Mesendoderm (in vitro differentiated cells): ENCODE data around the gene C1QTNF12.

Experiments
- DNase-seq: peaks from one replicate; pipeline ENCODE4 v3.0.0; 2013
- H2AK5ac ChIP-seq: 2 replicates; pipeline ENCODE4 v1.6.1; 2013; ENCODE audit warnings: low read length, inconsistent platforms
- H2BK120ac ChIP-seq: 2 replicates; pipeline ENCODE4 v1.6.1; 2013; ENCODE audit warnings: low read depth, mild to moderate bottlenecking, low read length, moderate library complexity, mixed read lengths
- H2BK15ac ChIP-seq: replicated peaks from 2 replicates; pipeline ENCODE4 v1.6.1; 2013; ENCODE audit warnings: low read depth, mild to moderate bottlenecking, moderate library complexity
- H2BK5ac ChIP-seq: 2 replicates; pipeline ENCODE4 v1.6.1; 2013; ENCODE audit warnings: low read length, inconsistent platforms
- H3K18ac ChIP-seq: 2 replicates; pipeline ENCODE4 v1.6.1; 2013; ENCODE audit warnings: mild to moderate bottlenecking, low read length, mixed read lengths
- H3K23ac ChIP-seq: one replicate; pipeline ENCODE4 v1.6.1; 2013; ENCODE audit warnings: low read length
- H3K27ac ChIP-seq: 2 replicates; pipeline ENCODE4 v1.5.1; 2013; ENCODE audit warnings: low read depth, mild to moderate bottlenecking, inconsistent platforms, low read length, moderate library complexity
- H3K27me3 ChIP-seq: 2 replicates; pipeline ENCODE4 v1.6.1; 2013; ENCODE audit warnings: low read length, control low read depth, mild to moderate bottlenecking, inconsistent platforms; ENCODE audit not compliant: insufficient read depth, poor library complexity
- H3K36me3 ChIP-seq: 2 replicates; pipeline ENCODE4 v1.6.1; 2013; ENCODE audit warnings: low read length, inconsistent platforms; ENCODE audit not compliant: control insufficient read depth, insufficient read depth
- H3K4ac ChIP-seq: one replicate; pipeline ENCODE4 v1.6.1; 2013; ENCODE audit warnings: low read depth, mild to moderate bottlenecking, low read length, moderate library complexity
- H3K4me1 ChIP-seq: 2 replicates; pipeline ENCODE4 v1.6.1; 2013; ENCODE audit warnings: low read depth, low read length, inconsistent platforms; ENCODE audit not compliant: control insufficient read depth
- H3K4me2 ChIP-seq: 2 replicates; pipeline ENCODE4 v1.6.1; 2013; ENCODE audit warnings: low read length
- H3K4me3 ChIP-seq: 2 replicates; pipeline ENCODE4 v1.5.1; 2013; ENCODE audit warnings: mild to moderate bottlenecking, low read length
- H3K56ac ChIP-seq: one replicate; pipeline ENCODE4 v1.6.1; 2013; ENCODE audit warnings: low read length
- H3K79me1 ChIP-seq: 2 replicates; pipeline ENCODE4 v1.6.1; 2013; ENCODE audit warnings: low read length, inconsistent platforms
- H3K79me2 ChIP-seq: 2 replicates; pipeline ENCODE4 v1.6.1; 2013; ENCODE audit warnings: mild to moderate bottlenecking, low read length; ENCODE audit not compliant: control insufficient read depth, insufficient read depth
- H3K9ac ChIP-seq: 2 replicates; pipeline ENCODE4 v1.6.1; 2013; ENCODE audit warnings: low read length, inconsistent platforms
- H4K5ac ChIP-seq: one replicate; pipeline ENCODE4 v1.6.1; 2013; ENCODE audit warnings: low read length
- H4K8ac ChIP-seq: one replicate; pipeline ENCODE4 v1.6.1; 2013; ENCODE audit warnings: low read depth, mild to moderate bottlenecking, control low read depth, low read length, moderate library complexity
- WGBS: extraction: QIAGEN DNeasy Blood & Tissue Kit; methylation state at CpG from one replicate; pipeline ENCODE4 v1.1.7; 2013; ENCODE audit warnings: low lambda C conversion rate, missing lambda C conversion rate; ENCODE audit not compliant: insufficient coverage; ENCODE audit errors: extremely low coverage; 5-methylcytosine and 5-hydroxymethylcytosine counted together

The C1QTNF12 gene

DNA sequence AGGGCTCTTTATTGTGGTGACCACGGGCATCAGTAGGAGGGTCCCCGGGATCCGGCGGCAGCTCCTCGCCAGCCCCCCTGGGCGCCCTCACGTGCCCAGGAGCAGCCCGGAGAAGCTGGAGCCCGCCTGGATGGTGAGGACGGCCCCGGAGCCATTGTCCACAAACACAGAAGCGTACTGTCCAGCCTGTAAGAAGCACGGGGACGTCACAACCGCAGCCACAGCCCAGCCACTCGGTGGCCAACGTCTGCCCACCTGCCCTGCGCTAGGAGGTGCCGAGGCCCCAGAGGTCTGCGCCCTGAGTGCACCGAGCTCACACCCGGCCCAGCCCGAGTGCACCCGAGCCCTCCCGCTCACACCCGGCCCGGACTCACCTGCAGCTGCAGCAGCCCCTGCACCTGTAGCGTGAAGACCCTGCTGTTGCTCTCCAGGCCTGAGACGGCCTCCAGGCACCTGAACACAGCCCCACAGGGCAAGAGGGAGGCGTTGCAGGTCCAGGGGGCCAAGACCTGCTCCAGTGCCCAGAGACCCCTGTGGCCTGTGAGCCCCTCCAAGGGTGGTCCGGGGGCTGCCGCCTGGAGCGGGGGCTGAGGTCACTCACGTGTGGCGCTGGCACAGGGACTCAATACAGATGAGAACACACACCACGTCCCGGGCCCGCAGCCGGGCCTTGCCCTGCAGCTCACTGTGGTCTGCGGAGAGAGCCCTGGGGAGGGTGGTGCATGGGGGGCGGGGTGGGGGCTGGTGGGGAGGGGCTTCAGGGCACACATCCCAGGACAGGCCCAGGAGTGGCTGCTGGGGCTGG is 3.9 kb downstream of the C1QTNF12 start:
- Histone ChIP-seq H3K27ac (no peak overlapping the region), H2BK5ac (no peak overlapping the region), H3K4me3 (no peak overlapping the region), H3K36me3 (no peaks in the 10 kb centered on the region), H4K5ac (no peak overlapping the region), H3K27me3 (no peaks in the 10 kb centered on the region), H3K9ac (no peak overlapping the region), H2AK5ac (no peak overlapping the region), H3K4me2 (no peak overlapping the region), H2BK15ac (no peak overlapping the region), H3K23ac (no peak overlapping the region), H3K79me2 (no peaks in the 10 kb centered on the region), H3K79me1 (no peaks in the 10 kb centered on the region), H3K4me1 (no peaks in the 10 kb centered on the region), H3K4ac (no peak overlapping the region), H2BK120ac (no peak overlapping the region), H3K18ac (no peak overlapping the region), H4K8ac (no peak overlapping the region), H3K56ac (no peak overlapping the region)
- no CpG with 5 or more reads among the region's 41 CpGs for WGBS
- DNase-seq = no peak

DNA sequence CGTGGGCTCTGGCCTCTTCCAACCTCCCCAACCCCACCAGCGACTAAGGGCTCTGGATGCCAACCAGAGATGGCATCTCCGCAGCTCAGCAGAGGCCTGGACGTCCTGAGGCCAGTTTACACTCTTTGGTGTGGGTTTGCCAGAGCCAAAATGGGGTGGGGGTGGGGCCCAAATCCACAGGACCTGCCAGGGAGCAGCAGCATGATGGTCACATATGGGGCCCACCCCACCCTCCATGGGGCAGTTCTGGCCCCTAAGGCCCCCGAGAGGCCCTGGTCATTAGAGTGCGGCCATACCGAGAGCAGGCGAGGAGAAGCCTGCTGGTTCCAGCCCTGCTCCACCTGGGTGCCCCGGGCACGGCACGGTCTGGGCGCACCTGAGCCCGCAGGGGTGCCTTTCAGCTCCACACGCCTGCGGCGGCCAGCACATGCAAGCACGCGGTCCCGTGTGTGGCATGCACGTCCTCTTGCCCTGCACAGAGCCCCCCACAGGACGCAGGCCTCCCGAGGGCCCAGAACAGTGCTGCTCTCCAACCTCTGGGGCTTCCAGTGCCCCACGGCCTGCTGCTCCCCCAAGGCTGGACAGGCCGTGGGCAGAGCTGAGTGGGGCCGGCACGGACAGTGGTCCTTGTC is 4.8 kb downstream of the C1QTNF12 start:
- Histone ChIP-seq H3K27me3 (no peaks in the 10 kb centered on the region), H3K27ac (no peak overlapping the region), H3K56ac (no peak overlapping the region), H2BK5ac (no peak overlapping the region), H3K4me3 (no peak overlapping the region), H2BK120ac (no peak overlapping the region), H4K8ac (no peak overlapping the region), H3K4ac (no peak overlapping the region), H3K9ac (no peak overlapping the region), H3K79me1 (no peaks in the 10 kb centered on the region), H3K23ac (no peak overlapping the region), H3K36me3 (no peaks in the 10 kb centered on the region), H2BK15ac (no peak overlapping the region), H2AK5ac (no peak overlapping the region), H3K4me1 (no peaks in the 10 kb centered on the region), H4K5ac (no peak overlapping the region), H3K4me2 (no peak overlapping the region), H3K18ac (no peak overlapping the region), H3K79me2 (no peaks in the 10 kb centered on the region)
- no CpG with 5 or more reads among the region's 26 CpGs for WGBS
- DNase-seq = no peak

DNA sequence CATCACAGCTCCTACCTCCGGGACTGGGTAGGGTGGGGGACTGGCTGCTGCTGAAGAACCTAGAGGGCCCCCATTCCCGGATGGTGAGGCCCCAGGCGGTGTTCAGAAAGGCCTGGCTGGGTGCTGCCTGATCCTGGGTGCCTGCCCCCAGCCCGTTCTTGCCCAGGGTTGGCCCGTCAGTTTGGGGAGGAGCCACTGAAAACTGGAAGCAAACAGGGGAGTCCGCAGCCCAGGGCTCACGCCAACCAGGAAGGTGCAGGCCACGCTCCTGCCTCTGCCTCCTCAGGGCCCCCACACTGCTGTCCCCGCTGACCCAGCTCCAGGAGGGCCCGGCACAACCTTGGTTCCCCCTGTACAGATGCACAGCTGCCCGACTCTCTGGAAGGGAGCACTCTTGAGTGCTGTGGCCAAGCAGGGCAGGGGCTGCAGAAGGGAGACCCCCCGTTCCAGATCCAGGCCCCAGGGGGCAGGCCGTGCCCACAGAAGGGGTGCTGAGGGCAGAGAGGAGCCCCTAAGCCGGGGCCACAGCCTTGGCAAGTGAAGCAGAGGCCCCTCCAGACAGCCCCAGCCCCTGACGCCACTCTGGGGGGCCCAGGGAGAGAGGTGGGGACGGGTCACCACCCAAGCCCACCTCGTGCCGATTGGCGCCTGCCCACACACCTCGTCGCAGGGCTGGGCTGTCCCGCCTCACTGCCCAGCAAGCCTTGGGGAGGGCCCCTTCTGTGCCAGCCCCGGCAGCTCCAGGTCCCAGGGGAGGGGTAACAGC is 5.5 kb downstream of the C1QTNF12 start:
- Histone ChIP-seq H3K79me2 (no peaks in the 10 kb centered on the region), H3K79me1 (no peaks in the 10 kb centered on the region), H3K36me3 (no peaks in the 10 kb centered on the region), H3K4me3 (no peak overlapping the region), H3K56ac (no peak overlapping the region), H3K27me3 (no peaks in the 10 kb centered on the region), H4K5ac (no peak overlapping the region), H4K8ac (no peak overlapping the region), H3K4ac (no peak overlapping the region), H2BK15ac (no peak overlapping the region), H2BK5ac (no peak overlapping the region), H3K4me1 (no peaks in the 10 kb centered on the region), H2BK120ac (no peak overlapping the region), H3K23ac (no peak overlapping the region), H3K4me2 (no peak overlapping the region), H2AK5ac (no peak overlapping the region), H3K9ac (no peak overlapping the region), H3K18ac (no peak overlapping the region), H3K27ac (no peak overlapping the region)
- DNase-seq = no peak
- no CpG with 5 or more reads among the region's 23 CpGs for WGBS

DNA sequence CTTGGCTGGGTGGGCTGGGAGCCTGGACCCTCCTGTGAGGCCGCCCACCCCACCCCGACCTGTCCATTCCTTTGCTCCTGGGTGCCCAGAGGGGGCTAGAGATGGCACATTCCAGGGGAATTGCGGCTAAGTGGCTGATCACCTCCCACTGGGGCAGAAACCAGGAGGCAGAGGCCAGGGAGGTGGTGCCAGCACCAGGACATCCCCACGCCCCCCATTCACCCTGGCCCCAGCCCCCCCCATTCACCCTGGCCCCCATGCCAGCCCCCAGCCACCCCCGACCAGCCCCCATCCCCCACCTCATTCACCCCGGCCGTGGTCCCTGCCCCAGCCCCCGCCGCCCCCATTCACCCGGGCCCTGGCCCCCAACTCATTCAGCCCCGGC is 6.2 kb downstream of the C1QTNF12 start:
- Histone ChIP-seq H2AK5ac (no peak overlapping the region), H3K4me2 (no peak overlapping the region), H4K5ac (no peak overlapping the region), H3K4me1 (no peaks in the 10 kb centered on the region), H3K36me3 (no peaks in the 10 kb centered on the region), H4K8ac (no peak overlapping the region), H3K4ac (no peak overlapping the region), H3K23ac (no peak overlapping the region), H3K27ac (no peak overlapping the region), H3K4me3 (no peak overlapping the region), H3K9ac (no peak overlapping the region), H2BK15ac (no peak overlapping the region), H3K79me1 (no peaks in the 10 kb centered on the region), H3K18ac (no peak overlapping the region), H2BK120ac (no peak overlapping the region), H3K56ac (no peak overlapping the region), H3K79me2 (no peaks in the 10 kb centered on the region), H3K27me3 (no peaks in the 10 kb centered on the region), H2BK5ac (no peak overlapping the region)
- WGBS = no CpG with 5 or more reads among the region's 11 CpGs
- DNase-seq = no peak

DNA sequence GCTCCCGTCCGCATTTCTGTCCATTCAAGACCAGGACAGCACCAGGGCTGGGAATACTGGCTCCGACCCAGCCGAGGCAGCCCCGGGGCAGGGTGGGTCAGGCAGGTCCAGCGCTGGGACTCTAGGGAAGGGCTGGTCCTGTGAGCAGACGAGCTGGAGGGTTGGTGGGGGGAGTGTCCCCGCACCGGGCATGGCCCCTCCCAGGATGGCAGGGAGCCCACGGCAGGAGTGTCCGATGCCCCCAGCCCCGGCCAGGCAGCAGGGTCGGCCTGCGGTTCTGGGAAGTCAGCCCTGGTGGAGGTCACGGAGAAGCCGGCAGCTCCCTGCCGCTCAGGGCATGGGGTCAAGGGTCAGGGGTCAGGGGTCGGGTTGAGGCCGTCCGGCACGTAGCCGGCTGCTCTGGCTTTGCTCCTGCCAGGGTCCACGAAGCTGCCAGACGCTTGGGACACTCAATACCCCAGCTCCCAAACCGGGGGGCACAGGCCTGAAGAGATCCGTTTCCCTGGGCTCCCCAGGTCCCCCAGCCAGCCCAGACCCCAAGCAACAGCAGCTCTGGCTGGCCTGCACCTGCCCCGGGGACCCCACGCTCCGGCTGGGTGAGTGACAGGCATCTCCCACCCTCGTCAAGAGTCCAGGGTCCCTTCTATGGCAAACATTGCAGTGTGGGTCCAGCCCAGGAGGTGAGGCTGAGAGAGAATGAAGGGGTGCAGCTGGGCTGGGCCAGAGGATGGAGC is 6.7 kb downstream of the C1QTNF12 start:
- H3K27me3 ChIP-seq = no peaks in the 10 kb centered on the region
- H3K79me2 ChIP-seq = no peaks in the 10 kb centered on the region
- H3K23ac ChIP-seq = no peak overlapping the region
- no peaks in the 10 kb centered on the region for H3K36me3 ChIP-seq
- no peak overlapping the region for H3K18ac ChIP-seq
- no peak overlapping the region for H3K56ac ChIP-seq
- no peak overlapping the region for H4K5ac ChIP-seq
- no peak overlapping the region for H3K9ac ChIP-seq
- H2BK15ac ChIP-seq = no peak overlapping the region
- no peak overlapping the region for H3K4ac ChIP-seq
- no peaks in the 10 kb centered on the region for H3K79me1 ChIP-seq
- H3K4me2 ChIP-seq = no peak overlapping the region
- DNase-seq = no peak
- H2BK120ac ChIP-seq = no peak overlapping the region
- no CpG with 5 or more reads among the region's 30 CpGs for whole genome bisulfite sequencing
- H3K4me1 ChIP-seq = no peaks in the 10 kb centered on the region
- H3K27ac ChIP-seq = no peak overlapping the region
- H3K4me3 ChIP-seq = no peak overlapping the region
- H2AK5ac ChIP-seq = no peak overlapping the region
- H2BK5ac ChIP-seq = no peak overlapping the region
- H4K8ac ChIP-seq = no peak overlapping the region
